ENCODE data around the gene MCEE.

GRCh38 chr2:71101656-71102055 lies 28.4 kb downstream of the MCEE start:
- TF ChIP-seq, protein P1, sequence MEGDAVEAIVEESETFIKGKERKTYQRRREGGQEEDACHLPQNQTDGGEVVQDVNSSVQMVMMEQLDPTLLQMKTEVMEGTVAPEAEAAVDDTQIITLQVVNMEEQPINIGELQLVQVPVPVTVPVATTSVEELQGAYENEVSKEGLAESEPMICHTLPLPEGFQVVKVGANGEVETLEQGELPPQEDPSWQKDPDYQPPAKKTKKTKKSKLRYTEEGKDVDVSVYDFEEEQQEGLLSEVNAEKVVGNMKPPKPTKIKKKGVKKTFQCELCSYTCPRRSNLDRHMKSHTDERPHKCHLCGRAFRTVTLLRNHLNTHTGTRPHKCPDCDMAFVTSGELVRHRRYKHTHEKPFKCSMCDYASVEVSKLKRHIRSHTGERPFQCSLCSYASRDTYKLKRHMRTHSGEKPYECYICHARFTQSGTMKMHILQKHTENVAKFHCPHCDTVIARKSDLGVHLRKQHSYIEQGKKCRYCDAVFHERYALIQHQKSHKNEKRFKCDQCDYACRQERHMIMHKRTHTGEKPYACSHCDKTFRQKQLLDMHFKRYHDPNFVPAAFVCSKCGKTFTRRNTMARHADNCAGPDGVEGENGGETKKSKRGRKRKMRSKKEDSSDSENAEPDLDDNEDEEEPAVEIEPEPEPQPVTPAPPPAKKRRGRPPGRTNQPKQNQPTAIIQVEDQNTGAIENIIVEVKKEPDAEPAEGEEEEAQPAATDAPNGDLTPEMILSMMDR (conservative IDR thresholded peaks at IDR 0.05; ENCODE audit: low read depth, low read length), result no peak
- TF ChIP-seq EZH2 (IDR thresholded peaks at IDR 0.05; ENCODE audit: borderline replicate concordance, low read depth, low read length, poor library complexity, severe bottlenecking), result no peak
